Measurements from ENCODE around the gene RALGPS1. TPM values are rescaled to one million over a fixed set of nuclear protein-coding genes. Genes with fewer than 3 reads are reported as not detected.

RALGPS1 gene
- total and polyA plus RNA-seq, 2 of the 13 experiments (the other 11 are each of a cell fraction or from before 2014, with no cell fraction given), result 3.7 to 6.5 TPM

DNA sequence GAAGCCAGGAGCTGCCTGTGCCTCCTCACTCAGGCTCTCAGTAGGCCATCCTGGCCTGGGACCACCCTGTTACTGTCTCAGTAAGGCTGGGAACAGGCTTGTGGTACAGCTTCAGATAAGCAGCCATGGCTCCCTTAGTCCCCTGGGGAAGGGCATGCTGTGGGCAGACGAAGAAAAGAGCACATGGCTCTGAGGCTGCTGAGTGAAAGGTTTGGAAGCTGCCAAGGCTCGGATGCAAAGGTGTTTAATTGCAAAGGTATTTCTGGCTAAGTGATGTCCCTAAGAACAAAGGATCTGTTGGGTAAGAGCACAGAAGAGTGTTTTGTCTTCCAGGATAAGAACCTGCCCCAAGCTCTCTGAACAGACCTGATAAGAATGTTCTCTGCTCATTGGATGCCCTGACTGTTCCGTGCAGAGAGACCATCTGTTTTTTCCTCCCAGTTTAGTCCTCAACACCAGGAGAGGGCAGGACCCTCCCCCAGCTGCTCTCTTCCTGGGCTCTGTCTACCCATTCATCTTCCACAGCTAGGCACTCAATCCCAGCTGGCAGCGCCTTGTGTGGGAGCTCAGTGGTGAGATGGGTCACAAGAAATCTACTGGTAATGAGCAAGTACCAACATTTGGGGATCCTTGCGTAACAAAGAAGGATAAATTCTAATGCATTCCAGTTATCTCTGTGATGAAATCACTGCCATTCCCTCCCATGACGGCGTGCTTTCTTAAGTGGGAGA, 190.2 kb downstream of the RALGPS1 start:
- FAIRE-seq, result no peak
- intact Hi-C loops (cut with micrococcal nuclease; ENCODE audit: unreplicated experiment), result no loop called here
- Histone ChIP-seq H3K27me3 (ENCODE audit: control insufficient read depth in 1 of 2, insufficient read depth in 2 of 2, low read length in 2 of 2) (no peaks in the 10 kb centered on the region), H3K27ac (ENCODE audit: extremely low read length, insufficient read depth, low read length) (no peak overlapping the region), H3K79me2 (ENCODE audit: insufficient read depth, low read length) (no peaks in the 10 kb centered on the region), H3K9ac (ENCODE audit: insufficient read depth, low read depth, low read length) (no peak overlapping the region), H3K4me3 (replicated peaks in 1 of 3; ENCODE audit: insufficient read depth in 1 of 3, low read depth in 2 of 3, low read length in 3 of 3) (no peak overlapping the region), H3K36me3 (replicated peaks in 1 of 2; ENCODE audit: control insufficient read depth in 1 of 2, insufficient read depth in 2 of 2, low read length in 2 of 2) (no peaks in the 10 kb centered on the region; a peak in 1 of 5 replicates), H2AFZ (ENCODE audit: low read length) (no peak overlapping the region), H3K4me1 (ENCODE audit: insufficient read depth, low read length) (peaks cover 61% of the 10 kb centered on the region), H4K20me1 (ENCODE audit: insufficient read depth, low read length) (no peaks in the 10 kb centered on the region), H3K4me2 (ENCODE audit: low read depth, low read length) (peak overlapping the region; percentile 11; the same call in 1 of the 2 replicates), H3K9me3 (ENCODE audit: low read length) (no peaks in the 10 kb centered on the region)
- BruUV-seq (replicated peaks), result no TSS peak
- in situ Hi-C loops (cut with HindIII; ENCODE audit: extremely low pct_ligation_motif_present, low pct_unique_long_range_greater_than_20kb), result no loop called here
- WGBS (ENCODE audit: low lambda C conversion rate), result 98% methylated on average over 7 of the region's 7 CpGs
- no peak for DNase-seq (ENCODE audit: low spot score)
- CTCF ChIA-PET (ENCODE audit: low intra/inter-chr PET ratio, low total read pairs), result no interaction called here
- TF ChIP-seq, protein P1, sequence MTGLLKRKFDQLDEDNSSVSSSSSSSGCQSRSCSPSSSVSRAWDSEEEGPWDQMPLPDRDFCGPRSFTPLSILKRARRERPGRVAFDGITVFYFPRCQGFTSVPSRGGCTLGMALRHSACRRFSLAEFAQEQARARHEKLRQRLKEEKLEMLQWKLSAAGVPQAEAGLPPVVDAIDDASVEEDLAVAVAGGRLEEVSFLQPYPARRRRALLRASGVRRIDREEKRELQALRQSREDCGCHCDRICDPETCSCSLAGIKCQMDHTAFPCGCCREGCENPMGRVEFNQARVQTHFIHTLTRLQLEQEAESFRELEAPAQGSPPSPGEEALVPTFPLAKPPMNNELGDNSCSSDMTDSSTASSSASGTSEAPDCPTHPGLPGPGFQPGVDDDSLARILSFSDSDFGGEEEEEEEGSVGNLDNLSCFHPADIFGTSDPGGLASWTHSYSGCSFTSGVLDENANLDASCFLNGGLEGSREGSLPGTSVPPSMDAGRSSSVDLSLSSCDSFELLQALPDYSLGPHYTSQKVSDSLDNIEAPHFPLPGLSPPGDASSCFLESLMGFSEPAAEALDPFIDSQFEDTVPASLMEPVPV (CRISPR knock-in tag; IDR thresholded peaks at IDR 0.05), result no peak
- TF ChIP-seq CEBPB (IDR thresholded peaks at IDR 0.05; ENCODE audit: borderline replicate concordance, low read depth, low read length), result peak; percentile 30; the same call in 1 of the 2 replicates
- TF ChIP-seq, protein P2, sequence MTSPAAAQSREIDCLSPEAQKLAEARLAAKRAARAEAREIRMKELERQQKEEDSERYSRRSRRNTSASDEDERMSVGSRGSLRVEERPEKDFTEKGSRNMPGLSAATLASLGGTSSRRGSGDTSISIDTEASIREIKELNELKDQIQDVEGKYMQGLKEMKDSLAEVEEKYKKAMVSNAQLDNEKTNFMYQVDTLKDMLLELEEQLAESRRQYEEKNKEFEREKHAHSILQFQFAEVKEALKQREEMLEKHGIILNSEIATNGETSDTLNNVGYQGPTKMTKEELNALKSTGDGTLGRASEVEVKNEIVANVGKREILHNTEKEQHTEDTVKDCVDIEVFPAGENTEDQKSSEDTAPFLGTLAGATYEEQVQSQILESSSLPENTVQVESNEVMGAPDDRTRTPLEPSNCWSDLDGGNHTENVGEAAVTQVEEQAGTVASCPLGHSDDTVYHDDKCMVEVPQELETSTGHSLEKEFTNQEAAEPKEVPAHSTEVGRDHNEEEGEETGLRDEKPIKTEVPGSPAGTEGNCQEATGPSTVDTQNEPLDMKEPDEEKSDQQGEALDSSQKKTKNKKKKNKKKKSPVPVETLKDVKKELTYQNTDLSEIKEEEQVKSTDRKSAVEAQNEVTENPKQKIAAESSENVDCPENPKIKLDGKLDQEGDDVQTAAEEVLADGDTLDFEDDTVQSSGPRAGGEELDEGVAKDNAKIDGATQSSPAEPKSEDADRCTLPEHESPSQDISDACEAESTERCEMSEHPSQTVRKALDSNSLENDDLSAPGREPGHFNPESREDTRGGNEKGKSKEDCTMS (CRISPR knock-in tag; conservative IDR thresholded peaks at IDR 0.05), result no peak
- TF ChIP-seq SMARCC2 (IDR thresholded peaks at IDR 0.05), result no peak
- TF ChIP-seq ZNF724P (CRISPR knock-in tag; IDR thresholded peaks at IDR 0.05; ENCODE audit: borderline replicate concordance), result no peak
- no peak for TF ChIP-seq ARNTL (CRISPR knock-in tag; IDR thresholded peaks at IDR 0.05)
- TF ChIP-seq, protein P3, sequence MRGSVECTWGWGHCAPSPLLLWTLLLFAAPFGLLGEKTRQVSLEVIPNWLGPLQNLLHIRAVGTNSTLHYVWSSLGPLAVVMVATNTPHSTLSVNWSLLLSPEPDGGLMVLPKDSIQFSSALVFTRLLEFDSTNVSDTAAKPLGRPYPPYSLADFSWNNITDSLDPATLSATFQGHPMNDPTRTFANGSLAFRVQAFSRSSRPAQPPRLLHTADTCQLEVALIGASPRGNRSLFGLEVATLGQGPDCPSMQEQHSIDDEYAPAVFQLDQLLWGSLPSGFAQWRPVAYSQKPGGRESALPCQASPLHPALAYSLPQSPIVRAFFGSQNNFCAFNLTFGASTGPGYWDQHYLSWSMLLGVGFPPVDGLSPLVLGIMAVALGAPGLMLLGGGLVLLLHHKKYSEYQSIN (CRISPR knock-in tag; IDR thresholded peaks at IDR 0.05; ENCODE audit: borderline replicate concordance), result no peak
- POLR2A ChIA-PET, result no interaction called here
- no peak for ATAC-seq

Data from HepG2 (cell line).